Left renal cortex interstitium (tissue), 4 donors: ENCODE measurements around the gene KCTD1. TPM values are rescaled to one million over a fixed set of nuclear protein-coding genes. Genes with fewer than 3 reads are reported as not detected.
"Not testable (repeated sequence)": the region's sequence is repeated elsewhere in the genome, so short reads cannot be mapped to it uniquely, and the experiment has no call there.

Experiments
- DNase-seq, 4 donors: peaks; one replicate each; pipeline ENCODE4 v3.0.0-alpha.2; 2013; ENCODE audit warnings: low read depth in 4 of 4, low spot score in 2 of 4, missing footprints in 1 of 4
- polyA plus RNA-seq, 4 donors: library from polyadenylated mRNA; unstranded; fragments of 120-200 nt; gene quantifications; one replicate each; pipeline ENCODE4 v1.2.1, GENCODE V29; 2013; ENCODE audit not compliant: insufficient read length in 4 of 4

The KCTD1 gene
- polyA plus RNA-seq, 4 donors = 67.0 to 74.4 (median 70.9) TPM

- no peak for DNase-seq
Measured at GRCh38 chr18:26461405-26461804, 86.9 kb downstream of the KCTD1 start.

- no peak for DNase-seq
Measured at GRCh38 chr18:26460449-26461091, 87.8 kb downstream of the KCTD1 start.

- DNase-seq = no peak
Measured at GRCh38 chr18:26459884-26460283, 88.5 kb downstream of the KCTD1 start.

- DNase-seq = no peak
Measured at GRCh38 chr18:26459340-26459739, 89.0 kb downstream of the KCTD1 start.

GRCh38 chr18:26458526-26459232, 89.7 kb downstream of the KCTD1 start:
- no peak for DNase-seq

GRCh38 chr18:26457611-26458353, 90.6 kb downstream of the KCTD1 start:
- DNase-seq = no peak

- no peak for DNase-seq
Measured at GRCh38 chr18:26457195-26457594, 91.2 kb downstream of the KCTD1 start.

GRCh38 chr18:26456070-26456491, 92.3 kb downstream of the KCTD1 start:
- no peak for DNase-seq

GRCh38 chr18:26455639-26456038, 92.7 kb downstream of the KCTD1 start:
- no peak for DNase-seq

GRCh38 chr18:26454616-26455015, 93.7 kb downstream of the KCTD1 start:
- DNase-seq = no peak

- no peak for DNase-seq
Measured at GRCh38 chr18:26454192-26454591, 94.2 kb downstream of the KCTD1 start.

- DNase-seq = no peak
Measured at GRCh38 chr18:26453386-26453901, 94.9 kb downstream of the KCTD1 start.

- DNase-seq = no peak
Measured at GRCh38 chr18:26450989-26451682, 97.2 kb downstream of the KCTD1 start.

GRCh38 chr18:26448714-26449159, 99.6 kb downstream of the KCTD1 start:
- no peak for DNase-seq

GRCh38 chr18:26443853-26444252, 104.5 kb downstream of the KCTD1 start:
- no peak for DNase-seq

- no peak for DNase-seq
Measured at GRCh38 chr18:26442126-26442525, 106.2 kb downstream of the KCTD1 start.

- DNase-seq = no peak
Measured at GRCh38 chr18:26440644-26441043, 107.7 kb downstream of the KCTD1 start.

GRCh38 chr18:26439537-26439936, 108.8 kb downstream of the KCTD1 start:
- DNase-seq = no peak

- DNase-seq = no peak
Measured at GRCh38 chr18:26438980-26439379, 109.4 kb downstream of the KCTD1 start.

- DNase-seq = not testable (repeated sequence)
Measured at GRCh38 chr18:26437634-26438033, 110.7 kb downstream of the KCTD1 start.
